HepG2 (cell line): ENCODE data around the gene LATS1. TPM values are rescaled to one million over a fixed set of nuclear protein-coding genes. Genes with fewer than 3 reads are reported as not detected.

ENCODE experiments used
- ATAC-seq: fragments of 200-7000 bp; cut with Tn5 transposase; 3 replicates; pipeline ENCODE4 v1.9.1; 2020; ENCODE audit warnings: mild to moderate bottlenecking, moderate library complexity
- BruUV-seq: library from RNA; stranded (reverse); fragments of 400-500 nt; replicated peaks from 2 replicates; lab custom pipeline; 2021; lab: Mats Ljungman, UMichigan
- CTCF ChIA-PET: fragments of 300-600 bp; formaldehyde crosslinking; extraction: SDS; loops from one replicate; lab custom pipeline; 2021; ENCODE audit warnings: low total read pairs, inconsistent platforms, low intra/inter-chr PET ratio; lab: Yijun Ruan, JAX
- POLR2A ChIA-PET: fragments of 350-600 bp; sonication (Branson Sonifier 250); formaldehyde crosslinking; loops from one replicate; lab custom pipeline; 2020; ENCODE audit warnings: antibody characterized with exemption, inconsistent platforms; lab: Yijun Ruan, JAX
- DNase-seq: peaks from one replicate; pipeline ENCODE4 v3.0.0-alpha.2; 2015; ENCODE audit warnings: low spot score
- FAIRE-seq: peaks from 3 replicates; lab custom pipeline; 2011; peaks lifted over from hg19 to GRCh38; lab: Jason Lieb, UNC
- H2AFZ ChIP-seq: one replicate; pipeline ENCODE4 v1.6.1; 2011; ENCODE audit warnings: low read length, inconsistent platforms
- H3K27ac ChIP-seq: fragments of 300-600 bp; 3 replicates; pipeline ENCODE4 v1.8.0; 2011; ENCODE audit warnings: mixed run types, mild to moderate bottlenecking, mixed read lengths, low read length, inconsistent platforms; ENCODE audit not compliant: insufficient read depth; ENCODE audit errors: extremely low read length
- H3K27me3 ChIP-seq, 2 experiments: fragments of 200-600 bp in 1 of 2; 2 replicates in 1 of 2; 3 replicates in 1 of 2; pipeline versions ENCODE4 v1.6.0 to v1.8.0; 2011; ENCODE audit warnings: low read length in 2 of 2, mild to moderate bottlenecking in 2 of 2, moderate library complexity in 2 of 2, inconsistent platforms in 1 of 2; ENCODE audit not compliant: insufficient read depth in 2 of 2, control insufficient read depth in 1 of 2
- H3K36me3 ChIP-seq, 2 experiments: fragments of 200-600 bp in 1 of 2; replicated peaks in 1 of 2; 2 replicates in 1 of 2; 3 replicates in 1 of 2; pipeline versions ENCODE4 v1.5.1 to v1.8.0; 2011; ENCODE audit warnings: low read length in 2 of 2, inconsistent platforms in 1 of 2; ENCODE audit not compliant: insufficient read depth in 2 of 2, control insufficient read depth in 1 of 2
- H3K4me1 ChIP-seq: 2 replicates; pipeline ENCODE4 v1.5.1; 2012; ENCODE audit warnings: low read length, inconsistent platforms; ENCODE audit not compliant: insufficient read depth
- H3K4me2 ChIP-seq: 2 replicates; pipeline ENCODE4 v1.6.0; 2011; ENCODE audit warnings: low read depth, low read length, inconsistent platforms
- H3K4me3 ChIP-seq, 3 experiments: fragments of 200-600 bp in 1 of 3; sonication (generic), shearing (Covaris generic) in 1 of 3; replicated peaks in 1 of 3; 2 replicates each; pipeline ENCODE4 v1.5.1; 2011 to 2016; ENCODE audit warnings: low read length in 3 of 3, inconsistent platforms in 2 of 3, low read depth in 2 of 3, mild to moderate bottlenecking in 2 of 3, control low read depth in 1 of 3, mixed read lengths in 1 of 3; ENCODE audit not compliant: insufficient read depth in 1 of 3
- H3K79me2 ChIP-seq: one replicate; pipeline ENCODE4 v1.6.1; 2011; ENCODE audit warnings: low read length, inconsistent platforms; ENCODE audit not compliant: insufficient read depth
- H3K9ac ChIP-seq: 2 replicates; pipeline ENCODE4 v1.6.0; 2011; ENCODE audit warnings: mild to moderate bottlenecking, low read depth, low read length, inconsistent platforms; ENCODE audit not compliant: insufficient read depth
- H3K9me3 ChIP-seq: 2 replicates; pipeline ENCODE4 v1.5.1; 2012; ENCODE audit warnings: mild to moderate bottlenecking, low read length
- H4K20me1 ChIP-seq: 2 replicates; pipeline ENCODE4 v1.6.0; 2011; ENCODE audit warnings: inconsistent platforms, mild to moderate bottlenecking, low read length, moderate library complexity; ENCODE audit not compliant: insufficient read depth
- ARID3A ChIP-seq: IDR thresholded peaks from 2 replicates; pipeline ENCODE4 v1.6.1; 2012; ENCODE audit warnings: low read depth, low read length, improper control_type of control experiment
- CHD4 ChIP-seq: fragments of 200-600 bp; sonication (generic); IDR thresholded peaks from 2 replicates; pipeline ENCODE4 v1.7.0; 2017; ENCODE audit warnings: mild to moderate bottlenecking, low read length, borderline replicate concordance
- DBP ChIP-seq: sonication (generic); formaldehyde crosslinking; IDR thresholded peaks from 2 replicates; pipeline ENCODE4 v1.4.0; 2020; ENCODE audit warnings: missing genetic modification reagents; ENCODE audit errors: not compliant biosample characterization
- HMG20B ChIP-seq: conservative IDR thresholded peaks from 2 replicates; pipeline ENCODE4 v1.6.1; 2016; ENCODE audit warnings: missing genetic modification reagents, missing compliant biosample characterization
- HNRNPL ChIP-seq: fragments of 200-400 bp; formaldehyde crosslinking; IDR thresholded peaks from 2 replicates; pipeline ENCODE4 v1.6.1; 2017; ENCODE audit warnings: mild to moderate bottlenecking, low read depth, low read length
- KDM1A ChIP-seq: IDR thresholded peaks from 2 replicates; pipeline ENCODE4 v1.6.1; 2016; ENCODE audit warnings: missing compliant biosample characterization
- NONO ChIP-seq, 2 experiments: fragments of 450-650 bp in 1 of 2; sonication (generic) in 1 of 2; formaldehyde crosslinking in 1 of 2; IDR thresholded peaks in 1 of 2; conservative IDR thresholded peaks in 1 of 2; 2 replicates each; pipeline versions ENCODE4 v1.6.1 to v1.8.0; 2017 to 2022; ENCODE audit warnings: mild to moderate bottlenecking in 1 of 2, missing genetic modification reagents in 1 of 2, moderate library complexity in 1 of 2
- PITX1 ChIP-seq: sonication (generic); formaldehyde crosslinking; IDR thresholded peaks from 2 replicates; pipeline ENCODE4 v1.5.1; 2020; ENCODE audit warnings: mild to moderate bottlenecking, missing genetic modification reagents
- PLRG1 ChIP-seq: fragments of 450-650 bp; conservative IDR thresholded peaks from 2 replicates; pipeline ENCODE4 v1.6.1; 2016
- RFX3 ChIP-seq: IDR thresholded peaks from 2 replicates; pipeline ENCODE4 v1.6.1; 2016; ENCODE audit warnings: missing biosample characterization, missing genetic modification reagents
- SETDB1 ChIP-seq: sonication (generic); formaldehyde crosslinking; IDR thresholded peaks from 2 replicates; pipeline ENCODE4 v1.5.1; 2020; ENCODE audit warnings: missing genetic modification reagents, mild to moderate bottlenecking, borderline replicate concordance
- SIX4 ChIP-seq: sonication (generic); formaldehyde crosslinking; IDR thresholded peaks from 2 replicates; pipeline ENCODE4 v1.4.0; 2020; ENCODE audit warnings: missing genetic modification reagents
- UBTF ChIP-seq: sonication (generic); formaldehyde crosslinking; IDR thresholded peaks from 2 replicates; pipeline ENCODE4 v1.4.0; 2020; ENCODE audit warnings: mild to moderate bottlenecking, missing genetic modification reagents
- ZBTB39 ChIP-seq: sonication (generic); formaldehyde crosslinking; IDR thresholded peaks from 2 replicates; pipeline ENCODE4 v1.5.0; 2020; ENCODE audit warnings: missing genetic modification reagents
- ZNF652 ChIP-seq: IDR thresholded peaks from 2 replicates; pipeline ENCODE4 v1.6.1; 2016; ENCODE audit warnings: low read depth, borderline replicate concordance
- WGBS: methylation state at CpG from one replicate; pipeline ENCODE4 v1.1.6; 2017; ENCODE audit warnings: low lambda C conversion rate; 5-methylcytosine and 5-hydroxymethylcytosine counted together
- in situ Hi-C: cut with HindIII; loops from 2 replicates; pipeline ENCODE4 v1.10.0; 2017; ENCODE audit warnings: low pct_unique_long_range_greater_than_20kb; ENCODE audit not compliant: extremely low pct_ligation_motif_present
- intact Hi-C: fragments of 100-400 bp; cut with micrococcal nuclease; formaldehyde crosslinking; loops from one replicate; pipeline ENCODE4 v1.10.0; 2022; ENCODE audit not compliant: unreplicated experiment
- polyA plus RNA-seq, 8 experiments: library from polyadenylated mRNA; depleted of rRNA in 3 of 8; stranded (reverse) in 7 of 8; unstranded in 1 of 8; fragments of >200 nt; fragmentation: Illumina TruSeq in 4 of 8; extraction: Trizol in 4 of 8; gene quantifications; 2 replicates each; pipeline versions ENCODE4 v1.2.1 to v1.2.3, GENCODE V29; 2011 to 2016; ENCODE audit warnings: low read depth in 4 of 8, missing spikeins in 1 of 8, mixed read lengths in 1 of 8; ENCODE audit not compliant: insufficient read depth in 1 of 8
- total RNA-seq, 5 experiments: library from RNA; depleted of rRNA; stranded (reverse); fragments of >200 nt; fragmentation: Illumina TruSeq; extraction: Trizol; gene quantifications; 2 replicates each; pipeline ENCODE4 v1.2.3, GENCODE V29; 2016; ENCODE audit warnings: low read depth in 1 of 5

The LATS1 gene
- total and polyA plus RNA-seq, 2 of the 13 experiments (the other 11 are each of a cell fraction or from before 2014, with no cell fraction given), result 9.9 to 12.6 TPM

- no peak for TF ChIP-seq ARID3A
- TF ChIP-seq DBP (CRISPR knock-in tag), result no peak
- TF ChIP-seq UBTF (CRISPR knock-in tag), result no peak
Measured at GRCh38 chr6:149763866-149764265, 46.0 kb upstream of the LATS1 start (continued).

GRCh38 chr6:149761438-149761837, 43.5 kb upstream of the LATS1 start:
- no peaks in the 10 kb centered on the region for H3K4me1 ChIP-seq
- no peak overlapping the region for H3K4me3 ChIP-seq
- no peak overlapping the region for H3K4me2 ChIP-seq
- in situ Hi-C loops (no loop called here), intact Hi-C loops (no loop called here)
- BruUV-seq, result no TSS peak
- H3K27ac ChIP-seq, result no peak overlapping the region
- H3K9me3 ChIP-seq, result 0 out of 2 replicates have a peak, but pooled peaks cover 5% of the 10 kb centered on the region
- ATAC-seq (no peak), DNase-seq (no peak), FAIRE-seq (no peak)
- CTCF ChIA-PET, result no interaction called here
- no peaks in the 10 kb centered on the region for H3K27me3 ChIP-seq
- TF ChIP-seq NONO (IDR thresholded peaks at IDR 0.05) (no peak), NONO (CRISPR knock-in tag; conservative IDR thresholded peaks at IDR 0.05) (no peak), KDM1A (no peak), ZNF652 (CRISPR knock-in tag) (no peak), RFX3 (CRISPR knock-in tag) (no peak), HMG20B (CRISPR knock-in tag) (no peak), ZBTB39 (CRISPR knock-in tag) (no peak), HNRNPL (no peak), PLRG1 (no peak), CHD4 (no peak), SIX4 (CRISPR knock-in tag) (no peak), PITX1 (CRISPR knock-in tag) (no peak), SETDB1 (CRISPR knock-in tag) (no peak)
- no peak overlapping the region for H2AFZ ChIP-seq
- POLR2A ChIA-PET, result no interaction called here
- peaks cover 5 to 30% of the 10 kb centered on the region in 2 experiments for H3K36me3 ChIP-seq
- H4K20me1 ChIP-seq, result no peaks in the 10 kb centered on the region; the same call in 1 of the 2 replicates
- WGBS, result 98% methylated on average over 1 of the region's 1 CpG
- peaks cover 65% of the 10 kb centered on the region for H3K79me2 ChIP-seq
- no peak overlapping the region for H3K9ac ChIP-seq
